HepG2 (cell line): ENCODE data around the gene POU2AF3. TPM values are rescaled to one million over a fixed set of nuclear protein-coding genes. Genes with fewer than 3 reads are reported as not detected.

ENCODE experiments used
- BCL6 ChIP-seq: IDR thresholded peaks from 2 replicates; pipeline ENCODE4 v1.6.1; 2016; ENCODE audit warnings: missing genetic modification reagents, missing compliant biosample characterization
- PCBP1 ChIP-seq: fragments of 200-400 bp; formaldehyde crosslinking; IDR thresholded peaks from 2 replicates; pipeline ENCODE4 v1.6.1; 2017; ENCODE audit warnings: mild to moderate bottlenecking, low read depth, low read length, borderline replicate concordance
- ZBTB3 ChIP-seq: sonication (generic); formaldehyde crosslinking; IDR thresholded peaks from 2 replicates; pipeline ENCODE4 v1.4.0; 2020; ENCODE audit warnings: low read depth, mild to moderate bottlenecking, moderate library complexity, missing genetic modification reagents, borderline replicate concordance
- ZNF24 ChIP-seq: fragments of 450-650 bp; IDR thresholded peaks from 2 replicates; pipeline ENCODE4 v1.6.1; 2017; ENCODE audit warnings: antibody characterized with exemption, mild to moderate bottlenecking
- ZNF274 ChIP-seq: sonication (generic); formaldehyde crosslinking; IDR thresholded peaks from 2 replicates; pipeline ENCODE4 v1.5.1; 2020; ENCODE audit warnings: mild to moderate bottlenecking, missing genetic modification reagents
- ZNF33B ChIP-seq: sonication (generic); formaldehyde crosslinking; IDR thresholded peaks from 2 replicates; pipeline ENCODE4 v1.5.1; 2020; ENCODE audit warnings: mild to moderate bottlenecking, missing genetic modification reagents
- ZNF564 ChIP-seq: sonication (generic); formaldehyde crosslinking; IDR thresholded peaks from 2 replicates; pipeline ENCODE4 v1.8.1; 2023; ENCODE audit warnings: mild to moderate bottlenecking, missing genetic modification reagents
- ZNF616 ChIP-seq: sonication (generic); formaldehyde crosslinking; IDR thresholded peaks from 2 replicates; pipeline ENCODE4 v1.5.0; 2020; ENCODE audit warnings: low read depth, mild to moderate bottlenecking, missing genetic modification reagents
- ZSCAN22 ChIP-seq: sonication (generic); formaldehyde crosslinking; IDR thresholded peaks from 2 replicates; pipeline ENCODE4 v1.4.0; 2020; ENCODE audit warnings: mild to moderate bottlenecking, missing genetic modification reagents
- polyA plus RNA-seq, 8 experiments: library from polyadenylated mRNA; depleted of rRNA in 3 of 8; stranded (reverse) in 7 of 8; unstranded in 1 of 8; fragments of >200 nt; fragmentation: Illumina TruSeq in 4 of 8; extraction: Trizol in 4 of 8; gene quantifications; 2 replicates each; pipeline versions ENCODE4 v1.2.1 to v1.2.3, GENCODE V29; 2011 to 2016; ENCODE audit warnings: low read depth in 4 of 8, missing spikeins in 1 of 8, mixed read lengths in 1 of 8; ENCODE audit not compliant: insufficient read depth in 1 of 8
- total RNA-seq, 5 experiments: library from RNA; depleted of rRNA; stranded (reverse); fragments of >200 nt; fragmentation: Illumina TruSeq; extraction: Trizol; gene quantifications; 2 replicates each; pipeline ENCODE4 v1.2.3, GENCODE V29; 2016; ENCODE audit warnings: low read depth in 1 of 5
- TF ChIP-seq, protein P1 (sequence below): sonication (generic); formaldehyde crosslinking; IDR thresholded peaks from 2 replicates; pipeline ENCODE4 v1.8.1; 2022; ENCODE audit warnings: low read depth, mild to moderate bottlenecking, missing genetic modification reagents
- TF ChIP-seq, protein P2 (sequence below): sonication (generic); formaldehyde crosslinking; IDR thresholded peaks from 2 replicates; pipeline ENCODE4 v1.9.0; 2022; ENCODE audit warnings: missing genetic modification reagents, mild to moderate bottlenecking, borderline replicate concordance
- TF ChIP-seq, protein P3 (sequence below): sonication (generic); formaldehyde crosslinking; IDR thresholded peaks from 2 replicates; pipeline ENCODE4 v1.8.0; 2022; ENCODE audit warnings: low read depth, missing genetic modification reagents
- TF ChIP-seq, protein P4 (sequence below), 2 experiments: sonication (generic) in 1 of 2; formaldehyde crosslinking in 1 of 2; IDR thresholded peaks; 2 replicates each; pipeline versions ENCODE4 v1.6.1 to v1.9.0; 2014 to 2022; ENCODE audit warnings: antibody characterized with exemption in 1 of 2, borderline replicate concordance in 1 of 2, inconsistent platforms in 1 of 2, low read depth in 1 of 2, missing genetic modification reagents in 1 of 2

POU2AF3 gene
- total and polyA plus RNA-seq, 2 of the 13 experiments (the other 11 are each of a cell fraction or from before 2014, with no cell fraction given) = 7.8 to 71.2 TPM

DNA sequence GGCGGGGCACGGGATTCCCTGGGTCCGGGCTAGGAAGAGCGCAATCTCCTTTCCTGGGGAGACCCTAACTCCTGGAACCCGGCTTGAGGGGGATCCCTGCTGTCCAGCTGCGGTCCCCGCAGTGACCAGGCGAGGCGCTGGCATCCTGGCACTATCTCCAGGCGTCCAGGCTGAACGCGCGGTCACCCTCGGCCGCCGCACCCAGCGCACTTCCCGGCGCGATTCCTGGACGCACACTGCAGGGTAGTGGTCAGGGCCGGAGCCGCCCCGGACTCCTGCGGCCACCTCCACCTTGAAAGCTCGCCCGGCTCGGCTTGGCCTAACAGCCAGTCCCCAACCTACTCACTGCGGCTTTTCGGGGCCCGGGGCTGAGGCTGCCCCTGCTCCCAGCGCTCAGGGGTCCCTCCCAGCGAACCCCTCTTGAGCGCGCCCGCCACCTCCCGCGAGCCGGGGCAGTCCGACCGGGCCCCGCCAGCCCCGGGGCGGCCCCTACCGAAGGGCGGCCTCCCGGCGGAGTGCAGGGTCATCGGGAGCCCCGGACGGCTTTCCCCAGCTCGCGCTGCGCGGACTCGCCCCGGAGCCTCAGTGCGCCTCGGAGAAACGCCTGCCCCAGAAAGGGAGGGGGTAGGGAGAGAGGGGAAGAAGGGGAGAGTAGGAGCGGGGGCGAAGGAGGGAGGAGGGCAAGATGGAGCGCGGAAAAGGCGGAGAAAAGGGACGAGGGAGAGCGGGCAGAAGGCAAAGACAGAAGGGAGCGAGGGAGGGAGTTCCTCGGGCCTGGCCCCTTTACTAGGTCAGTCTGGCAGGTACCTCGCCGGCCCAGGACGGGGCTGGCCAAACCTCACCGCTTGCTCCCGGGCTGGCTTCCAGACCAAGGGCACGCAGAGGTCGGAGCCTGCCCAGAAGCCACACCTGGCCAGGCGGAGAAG lies 1.0 kb downstream of the POU2AF3 start (continued):
- TF ChIP-seq ZNF564 (CRISPR knock-in tag) (peak; percentile 65), ZNF24 (no peak), ZSCAN22 (CRISPR knock-in tag) (no peak), ZNF33B (CRISPR knock-in tag) (no peak), PCBP1 (peak; percentile 96; the same call in 1 of the 2 replicates), ZNF616 (CRISPR knock-in tag) (no peak; the same call in 1 of the 2 replicates), BCL6 (CRISPR knock-in tag) (peak; percentile 48; the same call in 1 of the 2 replicates), ZNF274 (CRISPR knock-in tag) (no peak), ZBTB3 (0 out of 2 replicates have a peak, but pooled peaks have one; percentile 25)
- TF ChIP-seq, protein P1, sequence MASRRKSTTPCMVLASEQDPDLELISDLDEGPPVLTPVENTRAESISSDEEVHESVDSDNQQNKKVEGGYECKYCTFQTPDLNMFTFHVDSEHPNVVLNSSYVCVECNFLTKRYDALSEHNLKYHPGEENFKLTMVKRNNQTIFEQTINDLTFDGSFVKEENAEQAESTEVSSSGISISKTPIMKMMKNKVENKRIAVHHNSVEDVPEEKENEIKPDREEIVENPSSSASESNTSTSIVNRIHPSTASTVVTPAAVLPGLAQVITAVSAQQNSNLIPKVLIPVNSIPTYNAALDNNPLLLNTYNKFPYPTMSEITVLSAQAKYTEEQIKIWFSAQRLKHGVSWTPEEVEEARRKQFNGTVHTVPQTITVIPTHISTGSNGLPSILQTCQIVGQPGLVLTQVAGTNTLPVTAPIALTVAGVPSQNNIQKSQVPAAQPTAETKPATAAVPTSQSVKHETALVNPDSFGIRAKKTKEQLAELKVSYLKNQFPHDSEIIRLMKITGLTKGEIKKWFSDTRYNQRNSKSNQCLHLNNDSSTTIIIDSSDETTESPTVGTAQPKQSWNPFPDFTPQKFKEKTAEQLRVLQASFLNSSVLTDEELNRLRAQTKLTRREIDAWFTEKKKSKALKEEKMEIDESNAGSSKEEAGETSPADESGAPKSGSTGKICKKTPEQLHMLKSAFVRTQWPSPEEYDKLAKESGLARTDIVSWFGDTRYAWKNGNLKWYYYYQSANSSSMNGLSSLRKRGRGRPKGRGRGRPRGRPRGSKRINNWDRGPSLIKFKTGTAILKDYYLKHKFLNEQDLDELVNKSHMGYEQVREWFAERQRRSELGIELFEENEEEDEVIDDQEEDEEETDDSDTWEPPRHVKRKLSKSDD (CRISPR knock-in tag) = no peak; the same call in 1 of the 2 replicates
- TF ChIP-seq, protein P2, sequence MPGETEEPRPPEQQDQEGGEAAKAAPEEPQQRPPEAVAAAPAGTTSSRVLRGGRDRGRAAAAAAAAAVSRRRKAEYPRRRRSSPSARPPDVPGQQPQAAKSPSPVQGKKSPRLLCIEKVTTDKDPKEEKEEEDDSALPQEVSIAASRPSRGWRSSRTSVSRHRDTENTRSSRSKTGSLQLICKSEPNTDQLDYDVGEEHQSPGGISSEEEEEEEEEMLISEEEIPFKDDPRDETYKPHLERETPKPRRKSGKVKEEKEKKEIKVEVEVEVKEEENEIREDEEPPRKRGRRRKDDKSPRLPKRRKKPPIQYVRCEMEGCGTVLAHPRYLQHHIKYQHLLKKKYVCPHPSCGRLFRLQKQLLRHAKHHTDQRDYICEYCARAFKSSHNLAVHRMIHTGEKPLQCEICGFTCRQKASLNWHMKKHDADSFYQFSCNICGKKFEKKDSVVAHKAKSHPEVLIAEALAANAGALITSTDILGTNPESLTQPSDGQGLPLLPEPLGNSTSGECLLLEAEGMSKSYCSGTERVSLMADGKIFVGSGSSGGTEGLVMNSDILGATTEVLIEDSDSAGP = peak; percentile 92
- TF ChIP-seq, protein P3, sequence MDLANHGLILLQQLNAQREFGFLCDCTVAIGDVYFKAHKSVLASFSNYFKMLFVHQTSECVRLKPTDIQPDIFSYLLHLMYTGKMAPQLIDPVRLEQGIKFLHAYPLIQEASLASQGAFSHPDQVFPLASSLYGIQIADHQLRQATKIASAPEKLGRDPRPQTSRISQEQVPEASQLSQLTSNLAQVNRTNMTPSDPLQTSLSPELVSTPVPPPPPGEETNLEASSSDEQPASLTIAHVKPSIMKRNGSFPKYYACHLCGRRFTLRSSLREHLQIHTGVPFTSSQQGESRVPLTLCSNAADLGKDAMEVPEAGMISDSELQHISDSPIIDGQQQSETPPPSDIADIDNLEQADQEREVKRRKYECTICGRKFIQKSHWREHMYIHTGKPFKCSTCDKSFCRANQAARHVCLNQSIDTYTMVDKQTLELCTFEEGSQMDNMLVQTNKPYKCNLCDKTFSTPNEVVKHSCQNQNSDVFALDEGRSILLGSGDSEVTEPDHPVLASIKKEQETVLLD = 0 out of 2 replicates have a peak, but pooled peaks have one; percentile 11
- TF ChIP-seq, protein P4, sequence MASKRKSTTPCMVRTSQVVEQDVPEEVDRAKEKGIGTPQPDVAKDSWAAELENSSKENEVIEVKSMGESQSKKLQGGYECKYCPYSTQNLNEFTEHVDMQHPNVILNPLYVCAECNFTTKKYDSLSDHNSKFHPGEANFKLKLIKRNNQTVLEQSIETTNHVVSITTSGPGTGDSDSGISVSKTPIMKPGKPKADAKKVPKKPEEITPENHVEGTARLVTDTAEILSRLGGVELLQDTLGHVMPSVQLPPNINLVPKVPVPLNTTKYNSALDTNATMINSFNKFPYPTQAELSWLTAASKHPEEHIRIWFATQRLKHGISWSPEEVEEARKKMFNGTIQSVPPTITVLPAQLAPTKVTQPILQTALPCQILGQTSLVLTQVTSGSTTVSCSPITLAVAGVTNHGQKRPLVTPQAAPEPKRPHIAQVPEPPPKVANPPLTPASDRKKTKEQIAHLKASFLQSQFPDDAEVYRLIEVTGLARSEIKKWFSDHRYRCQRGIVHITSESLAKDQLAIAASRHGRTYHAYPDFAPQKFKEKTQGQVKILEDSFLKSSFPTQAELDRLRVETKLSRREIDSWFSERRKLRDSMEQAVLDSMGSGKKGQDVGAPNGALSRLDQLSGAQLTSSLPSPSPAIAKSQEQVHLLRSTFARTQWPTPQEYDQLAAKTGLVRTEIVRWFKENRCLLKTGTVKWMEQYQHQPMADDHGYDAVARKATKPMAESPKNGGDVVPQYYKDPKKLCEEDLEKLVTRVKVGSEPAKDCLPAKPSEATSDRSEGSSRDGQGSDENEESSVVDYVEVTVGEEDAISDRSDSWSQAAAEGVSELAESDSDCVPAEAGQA (IDR thresholded peaks at IDR 0.05; ENCODE audit: low read depth) = no peak
- TF ChIP-seq, protein P4 (CRISPR knock-in tag; IDR thresholded peaks at IDR 0.05; ENCODE audit: borderline replicate concordance) = no peak
